Stomach (tissue), 19 donors: ENCODE data around the gene TNP1. TPM values are rescaled to one million over a fixed set of nuclear protein-coding genes. Genes with fewer than 3 reads are reported as not detected.

ENCODE experiments used
- DNase-seq, 2 donors: peaks; one replicate each; pipeline versions ENCODE4 v3.0.0 to v3.0.0-alpha.2; 2013 to 2019
- H3K27ac ChIP-seq, 5 donors: fragments of 200-600 bp in 4 of 5; sonication (generic) in 4 of 5; one replicate each; pipeline ENCODE4 v1.5.1; 2013 to 2019; ENCODE audit warnings: mild to moderate bottlenecking in 1 of 5, moderate library complexity in 1 of 5
- H3K27me3 ChIP-seq, 3 donors: fragments of 200-600 bp; sonication (generic); one replicate each; pipeline ENCODE4 v1.5.1; 2017 to 2019; ENCODE audit warnings: mixed run types in 1 of 3
- H3K36me3 ChIP-seq, 4 donors: fragments of 200-600 bp; sonication (generic); 1 replicate in 3 of 4; 2 replicates in 1 of 4; pipeline ENCODE4 v1.5.1; 2016 to 2019
- H3K4me1 ChIP-seq, 4 donors: fragments of 200-600 bp; sonication (generic); one replicate each; pipeline ENCODE4 v1.5.1; 2016 to 2019
- H3K4me3 ChIP-seq, 4 donors: fragments of 200-600 bp; sonication (generic) in 3 of 4; one replicate each; pipeline ENCODE4 v1.5.1; 2016 to 2019; ENCODE audit warnings: mild to moderate bottlenecking in 1 of 4
- H3K9me3 ChIP-seq, 4 donors: fragments of 200-600 bp; sonication (generic); one replicate each; pipeline ENCODE4 v1.5.1; 2016 to 2019
- CTCF ChIP-seq, 7 experiments: fragments of 450-650 bp in 4 of 7; fragments of 200-600 bp in 3 of 7; sonication (generic) in 3 of 7; IDR thresholded peaks; one replicate each; pipeline ENCODE4 v1.5.1; 2016 to 2019; ENCODE audit warnings: antibody characterized with exemption in 7 of 7, control low read depth in 2 of 7, mild to moderate bottlenecking in 1 of 7
- EP300 ChIP-seq: sonication (generic); formaldehyde crosslinking; IDR thresholded peaks from one replicate; pipeline ENCODE4 v1.6.1; 2017; ENCODE audit warnings: antibody characterized with exemption
- POLR2A ChIP-seq, 4 donors: fragments of 450-650 bp; IDR thresholded peaks; one replicate each; pipeline ENCODE4 v1.6.1; 2016; ENCODE audit warnings: antibody characterized with exemption in 4 of 4, control low read depth in 2 of 4, mild to moderate bottlenecking in 1 of 4, moderate library complexity in 1 of 4
- POLR2AphosphoS5 ChIP-seq, 3 donors: sonication (generic); formaldehyde crosslinking; IDR thresholded peaks; one replicate each; pipeline ENCODE4 v1.6.1; 2016; ENCODE audit warnings: antibody characterized with exemption in 3 of 3
- WGBS, 5 donors: extraction: QIAGEN DNeasy Blood & Tissue Kit in 3 of 5; methylation state at CpG; one replicate each; pipeline versions ENCODE4 v1.1.5 to v1.1.7; 2013 to 2018; 5-methylcytosine and 5-hydroxymethylcytosine counted together
- intact Hi-C: fragments of 100-400 bp; cut with DNase I; formaldehyde crosslinking; loops from one replicate; pipeline ENCODE4 v1.15.1; 2023; ENCODE audit warnings: low total_unique reads
- long read RNA-seq, 10 donors: transcript quantifications; one replicate each; lab custom pipeline, GENCODE V29; 2026
- polyA plus RNA-seq, 3 donors: library from polyadenylated mRNA; stranded (reverse); fragments of 200-250 nt; gene quantifications; one replicate each; pipeline ENCODE4 v1.2.3, GENCODE V29; 2013
- total RNA-seq, 5 donors: library from RNA; depleted of rRNA; stranded (reverse); fragments of >200 nt; gene quantifications; one replicate each; pipeline versions ENCODE4 v1.1.0 to v1.2.3, GENCODE V29; 2014 to 2016
- donor health status: healthy with polysubstance abuse.
- donor health status: Bipolar disorder and iron deficiency.
- donor health status: healthy.

Gene TNP1, protein sequence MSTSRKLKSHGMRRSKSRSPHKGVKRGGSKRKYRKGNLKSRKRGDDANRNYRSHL
- not detected for total RNA-seq
- not detected for polyA plus RNA-seq
- long read RNA-seq, donor 1, partial matches to known transcripts = 0 of 1 reads
- long read RNA-seq, donor 1, other reads (novel, unspliced or antisense) = 0 of 1 reads
- long read RNA-seq, donor 2 = 0 reads
- long read RNA-seq, donor 3 = 0 reads
- long read RNA-seq, donor 4 = 0 reads
- long read RNA-seq, donor 5 = 0 reads
- long read RNA-seq, donor 6 = 0 reads
- long read RNA-seq, donor 7 = 0 reads
- long read RNA-seq, donor 8 = 0 reads
- long read RNA-seq, donor 9 = 0 reads
- long read RNA-seq, donor 10 = 0 reads

- intact Hi-C loops = no loop called here
- DNase-seq = no peak
- WGBS, 5 donors = 88 to 94% (median 92%) methylated on average over 6 of the region's 6 CpGs
- Histone ChIP-seq H3K36me3 (no peaks in the 10 kb centered on the region), H3K4me3 (no peak within 1 kb of the TSS), H3K27ac (no peak within 1 kb of the TSS), H3K4me1 (peaks cover 0 to 21% (median 7%) of the 10 kb centered on the region in 4 donors), H3K9me3 (no peaks in the 10 kb centered on the region), H3K27me3 (no peaks in the 10 kb centered on the region)
- TF ChIP-seq POLR2AphosphoS5 (IDR thresholded peaks at IDR 0.05) = no peak
- no peak for TF ChIP-seq EP300
- no peak for TF ChIP-seq CTCF (IDR thresholded peaks at IDR 0.05)
These were observed at the start of gene TNP1 for GRCh38 chr2:216859944-216860343. Gene TNP1 (minus strand): TSS chr2:216860064. CDS start chr2:216860034, 30 bp downstream.

DNA sequence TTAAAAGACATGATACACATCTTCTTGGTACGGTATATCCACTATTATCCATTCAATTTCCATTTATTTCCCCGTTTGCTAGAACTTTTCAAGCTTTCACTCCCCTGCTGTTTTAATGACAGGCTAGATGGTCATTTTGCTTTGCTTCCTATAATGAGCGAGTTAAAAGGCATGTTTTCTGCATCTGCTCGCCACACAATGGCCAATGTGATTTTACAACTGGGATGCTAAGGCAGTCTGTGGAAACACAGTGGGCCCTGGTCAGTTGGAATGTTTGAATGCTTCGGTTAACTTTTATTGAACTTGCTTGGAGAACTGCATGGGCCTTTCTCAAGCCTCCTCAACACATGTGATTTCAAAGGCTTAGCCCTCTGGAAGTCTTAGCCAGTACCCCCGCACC lies 48.4 kb upstream of the TNP1 start:
- intact Hi-C loops = no loop called here
- Histone ChIP-seq H3K27me3 (no peaks in the 10 kb centered on the region), H3K9me3 (peaks cover 0 to 6% (median 3%) of the 10 kb centered on the region in 4 donors), H3K27ac (no peak overlapping the region), H3K36me3 (no peaks in the 10 kb centered on the region), H3K4me3 (no peak overlapping the region), H3K4me1 (no peaks in the 10 kb centered on the region)
- no peak for DNase-seq
- TF ChIP-seq POLR2A (IDR thresholded peaks at IDR 0.05) (no peak), EP300 (no peak), CTCF (IDR thresholded peaks at IDR 0.05) (no peak), POLR2AphosphoS5 (IDR thresholded peaks at IDR 0.05) (no peak)
- 92 to 96% (median 95%) methylated on average over 6 of the region's 6 CpGs for whole genome bisulfite sequencing, 5 donors

DNA sequence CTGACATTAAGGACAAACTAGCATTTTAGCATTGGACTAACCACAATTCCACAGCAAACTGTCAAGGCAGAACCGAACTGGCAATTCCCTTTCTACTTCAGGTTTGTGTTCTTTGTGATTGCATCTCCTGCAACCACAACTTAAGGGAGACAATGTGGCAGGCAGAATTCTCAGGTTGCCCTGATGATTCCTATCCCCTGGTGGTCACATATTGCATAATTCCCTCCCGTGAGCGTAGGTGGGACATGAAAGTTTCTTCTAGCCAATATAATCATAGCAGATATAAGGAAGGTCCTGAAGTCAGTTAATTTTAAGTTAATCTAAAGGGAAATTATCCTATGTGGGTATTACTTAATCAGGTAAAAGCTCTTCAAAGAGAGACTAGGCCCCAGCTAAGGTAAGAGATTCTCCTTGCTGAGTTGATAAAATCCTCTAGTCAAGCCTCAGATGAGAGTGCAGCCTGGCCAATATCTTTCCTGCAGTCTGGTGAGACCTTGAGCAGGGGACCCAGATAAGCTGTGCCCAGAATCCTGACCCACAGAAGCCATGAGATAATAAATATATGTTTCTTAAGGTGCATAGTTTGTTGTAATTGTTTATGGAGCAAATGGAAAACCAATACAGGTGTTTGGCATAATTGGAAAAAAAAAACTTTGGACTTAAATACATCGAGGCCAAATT lies 45.9 kb upstream of the TNP1 start:
- no peak overlapping the region for H3K4me3 ChIP-seq
- WGBS, 5 donors = 79 to 83% (median 81%) methylated on average over 4 of the region's 4 CpGs
- peaks cover 0 to 8% (median 3%) of the 10 kb centered on the region in 4 donors for H3K4me1 ChIP-seq
- H3K36me3 ChIP-seq = no peaks in the 10 kb centered on the region
- H3K27ac ChIP-seq = no peak overlapping the region
- no peak for DNase-seq
- no peaks in the 10 kb centered on the region for H3K27me3 ChIP-seq
- no peak for TF ChIP-seq POLR2AphosphoS5 (IDR thresholded peaks at IDR 0.05)
- peaks cover 0 to 22% (median 13%) of the 10 kb centered on the region in 4 donors for H3K9me3 ChIP-seq
- intact Hi-C loops = no loop called here

- no peak for DNase-seq
- intact Hi-C loops = no loop called here
- peaks cover 0 to 10% (median 4%) of the 10 kb centered on the region in 4 donors for H3K4me1 ChIP-seq
- H3K4me3 ChIP-seq = no peak overlapping the region
- H3K36me3 ChIP-seq = no peaks in the 10 kb centered on the region
- no peak for TF ChIP-seq POLR2AphosphoS5 (IDR thresholded peaks at IDR 0.05)
- TF ChIP-seq EP300 = no peak
- peaks cover 0 to 24% (median 13%) of the 10 kb centered on the region in 4 donors for H3K9me3 ChIP-seq
- H3K27me3 ChIP-seq = no peaks in the 10 kb centered on the region
- H3K27ac ChIP-seq = no peak overlapping the region
- 92 to 100% (median 98%) methylated on average over 1 of the region's 1 CpG for WGBS, 5 donors
These were observed 45.1 kb upstream of the TNP1 start for GRCh38 chr2:216904974-216905373.

- H3K36me3 ChIP-seq = no peaks in the 10 kb centered on the region
- no peak overlapping the region for H3K4me3 ChIP-seq
- no peak overlapping the region for H3K27ac ChIP-seq
- peaks cover 0 to 10% (median 4%) of the 10 kb centered on the region in 4 donors for H3K4me1 ChIP-seq
- peaks cover 0 to 26% (median 13%) of the 10 kb centered on the region in 4 donors for H3K9me3 ChIP-seq
- no peak for DNase-seq
- TF ChIP-seq POLR2AphosphoS5 (IDR thresholded peaks at IDR 0.05) = no peak
- no peak for TF ChIP-seq POLR2A (IDR thresholded peaks at IDR 0.05)
- no peak for TF ChIP-seq EP300
- TF ChIP-seq CTCF (IDR thresholded peaks at IDR 0.05) = no peak
- WGBS, 5 donors = 72 to 86% (median 81%) methylated on average over 2 of the region's 2 CpGs
- intact Hi-C loops = no loop called here
- H3K27me3 ChIP-seq = no peaks in the 10 kb centered on the region
These were observed 44.7 kb upstream of the TNP1 start for GRCh38 chr2:216904554-216904953.
